Left ventricle myocardium superior (tissue), 1 donor: ENCODE data around the gene FABP7. TPM values are rescaled to one million over a fixed set of nuclear protein-coding genes. Genes with fewer than 3 reads are reported as not detected.
A peak's percentile ranks its signal among the peaks of the same experiment; 100 is the strongest.
"Not testable (repeated sequence)": the region's sequence is repeated elsewhere in the genome, so short reads cannot be mapped to it uniquely, and the experiment has no call there.

Source experiments
- ATAC-seq: fragments of 200-7000 bp; cut with Tn5 transposase; one replicate; pipeline ENCODE4 v1.9.1; 2020; ENCODE audit warnings: mild to moderate bottlenecking, moderate library complexity
- DNase-seq: peaks from one replicate; pipeline ENCODE4 v3.0.0-alpha.2; 2020
- intact Hi-C: fragments of 100-400 bp; cut with micrococcal nuclease; formaldehyde crosslinking; loops from one replicate; pipeline ENCODE4 v1.11.0; 2022
- long read RNA-seq: library from polyadenylated mRNA; unstranded; transcript quantifications from one replicate; pipeline ENCODE4 v2.0.0, GENCODE V29; 2021
- total RNA-seq: library from RNA; stranded (reverse); fragmentation: NEBNext Ultra II Directional; extraction: Animal tissue kit (Norgen Biotek cat#: 25700); gene quantifications from one replicate; pipeline ENCODE4 v1.2.1, GENCODE V29; 2021
- donor health status: DM: no; HTN: yes; CAD: no; lungs with severe emphysema.

Gene FABP7
- not detected for total RNA-seq
- long read RNA-seq, result 0 reads

DNA sequence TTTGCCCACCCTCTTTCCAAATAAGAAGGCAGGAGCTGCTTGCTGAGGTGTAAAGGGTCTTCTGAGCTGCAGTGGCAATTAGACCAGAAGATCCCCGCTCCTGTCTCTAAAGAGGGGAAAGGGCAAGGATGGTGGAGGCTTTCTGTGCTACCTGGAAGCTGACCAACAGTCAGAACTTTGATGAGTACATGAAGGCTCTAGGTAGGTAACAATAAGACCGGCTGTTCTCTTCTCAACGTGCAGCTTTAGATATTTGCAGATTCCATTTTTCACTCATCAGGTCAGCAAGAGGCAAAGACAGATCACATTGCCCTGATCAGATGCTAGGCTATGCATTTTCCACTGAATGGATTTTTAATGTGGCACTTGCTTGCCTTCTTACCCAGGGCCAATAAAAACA, at the start of gene FABP7:
FABP7 (plus strand) TSS at position 50 of the 400 bp plus-strand sequence; CDS start at position 129, 79 bp downstream.
- ATAC-seq (no peak), DNase-seq (no peak)
- intact Hi-C loops, result no loop called here

GRCh38 chr6:122730334-122730733, 49.2 kb upstream of the FABP7 start:
- intact Hi-C loops, result loop anchor here (5.0 to 10.0 kb wide), 2 partner anchors 107 to 584 kb away; no protein-coding TSS in a partner anchor
- DNase-seq, result no peak
- ATAC-seq, result no peak

GRCh38 chr6:122730775-122731386, 48.6 kb upstream of the FABP7 start:
- ATAC-seq, result no peak
- intact Hi-C loops, result loop anchor here (5.0 to 10.0 kb wide), 2 partner anchors 106 to 584 kb away; no protein-coding TSS in a partner anchor

GRCh38 chr6:122733259-122733658, 46.3 kb upstream of the FABP7 start:
- no peak for ATAC-seq
- intact Hi-C loops, result loop anchor here (5.0 to 10.0 kb wide), 2 partner anchors 104 to 582 kb away; no protein-coding TSS in a partner anchor
- no peak for DNase-seq

More at GRCh38 chr6:122730775-122731386, 48.6 kb upstream of the FABP7 start:
- DNase-seq, result no peak

GRCh38 chr6:122734529-122735395, 44.8 kb upstream of the FABP7 start:
- intact Hi-C loops, result loop anchor here (5.0 to 10.0 kb wide), 2 partner anchors 103 to 580 kb away; no protein-coding TSS in a partner anchor

GRCh38 chr6:122735582-122735981, 43.9 kb upstream of the FABP7 start:
- ATAC-seq, result no peak
- intact Hi-C loops, result loop anchor here (10.0 kb wide), 1 partner anchor 579 kb away; no protein-coding TSS in a partner anchor

More at GRCh38 chr6:122734529-122735395, 44.8 kb upstream of the FABP7 start:
- no peak for ATAC-seq
- DNase-seq, result no peak

GRCh38 chr6:122736163-122736562, 43.4 kb upstream of the FABP7 start:
- DNase-seq (no peak), ATAC-seq (no peak)
- intact Hi-C loops, result loop anchor here (10.0 kb wide), 1 partner anchor 579 kb away; no protein-coding TSS in a partner anchor

More at GRCh38 chr6:122735582-122735981, 43.9 kb upstream of the FABP7 start:
- no peak for DNase-seq

DNA sequence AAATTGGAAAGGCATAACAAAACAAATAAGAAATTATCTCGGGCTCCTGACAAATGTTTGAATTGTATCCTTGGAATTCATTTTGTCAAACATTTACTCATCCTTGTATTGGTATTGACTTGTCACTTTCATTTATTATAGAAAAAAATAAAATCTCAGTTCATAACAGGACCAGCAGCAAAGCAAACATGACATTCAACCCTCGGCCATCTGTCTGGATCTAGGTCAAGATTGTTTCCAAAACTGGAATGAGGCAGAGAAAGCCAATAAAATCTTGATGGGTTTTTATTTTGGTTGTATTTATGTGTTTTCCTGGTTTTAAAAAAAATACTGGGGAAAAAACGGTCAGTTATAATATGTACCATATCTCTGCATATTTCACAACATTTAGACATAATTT, 42.9 kb upstream of the FABP7 start:
- DNase-seq (no peak), ATAC-seq (no peak)
- intact Hi-C loops, result loop anchor here (10.0 kb wide), 1 partner anchor 578 kb away; no protein-coding TSS in a partner anchor

- ATAC-seq, result no peak
- no peak for DNase-seq
- intact Hi-C loops, result no loop called here
Observed at GRCh38 chr6:122740091-122740490, 39.4 kb upstream of the FABP7 start.

DNA sequence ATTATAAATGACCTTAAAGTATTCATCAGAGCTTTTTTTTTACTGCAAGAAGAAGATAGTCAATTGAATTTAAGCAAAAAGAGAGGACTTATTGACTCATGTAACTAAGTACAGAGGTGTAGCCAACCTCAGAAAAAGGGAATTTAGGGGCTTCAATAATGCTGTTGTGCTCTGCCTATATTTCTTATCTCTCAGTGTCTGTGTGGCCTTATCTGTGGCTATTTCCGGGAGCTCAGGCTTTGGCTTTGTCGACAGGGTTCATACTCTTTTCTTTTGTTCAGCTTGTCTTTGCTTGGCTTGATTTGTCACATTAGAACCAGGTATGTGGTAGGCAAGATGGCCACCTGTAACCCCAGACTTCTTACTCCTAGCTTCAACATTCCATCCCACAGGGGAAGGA, 38.6 kb upstream of the FABP7 start:
- DNase-seq (no peak), ATAC-seq (no peak)
- intact Hi-C loops, result no loop called here

- DNase-seq, intact Hi-C loops, ATAC-seq: not testable (repeated sequence)
Observed at GRCh38 chr6:122744247-122744646, 35.3 kb upstream of the FABP7 start.

DNA sequence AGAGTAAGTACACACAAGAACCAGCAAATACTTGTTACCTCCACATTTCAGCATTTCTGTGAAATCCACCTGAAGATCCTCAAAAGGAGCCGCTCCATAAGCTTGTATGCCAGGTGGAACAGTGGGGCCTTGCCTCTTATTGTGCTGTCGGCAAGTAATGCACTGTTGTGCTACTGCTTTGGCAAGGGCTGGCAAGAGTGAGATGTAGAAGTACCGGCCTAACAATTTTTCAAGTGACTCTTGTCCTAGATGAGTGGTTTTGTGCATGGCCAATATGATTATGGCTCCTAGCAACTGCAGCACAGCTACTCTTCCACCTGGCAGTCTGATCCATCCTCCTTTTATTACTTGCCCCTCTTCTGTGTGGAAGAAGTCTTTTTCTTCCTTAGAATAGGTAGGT, 34.7 kb upstream of the FABP7 start:
- ATAC-seq, DNase-seq, intact Hi-C loops: not testable (repeated sequence)

DNA sequence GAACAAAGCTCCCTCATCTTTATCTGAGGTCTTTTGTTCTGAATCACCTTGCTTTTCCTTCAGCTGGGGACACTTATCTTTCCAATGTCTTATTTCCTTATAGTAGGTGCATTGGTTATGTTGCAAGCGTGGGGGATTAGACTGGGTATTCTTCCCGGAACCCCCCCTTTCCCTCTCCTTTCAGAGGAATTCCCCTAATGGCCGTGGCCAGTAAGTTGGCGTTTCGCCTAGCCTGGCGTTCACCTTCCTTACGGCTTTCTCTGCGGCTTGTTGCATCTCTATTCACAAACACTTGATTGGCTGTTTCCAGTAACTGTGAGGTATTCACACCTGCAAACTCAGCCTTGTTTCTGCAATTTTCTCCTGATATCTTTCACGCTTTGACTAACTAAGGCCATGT, 32.8 kb upstream of the FABP7 start:
- DNase-seq, result no peak
- intact Hi-C loops, result no loop called here
- no peak for ATAC-seq

GRCh38 chr6:122747573-122747972, 31.9 kb upstream of the FABP7 start:
- intact Hi-C loops, result no loop called here
- no peak for DNase-seq
- ATAC-seq, result no peak

DNA sequence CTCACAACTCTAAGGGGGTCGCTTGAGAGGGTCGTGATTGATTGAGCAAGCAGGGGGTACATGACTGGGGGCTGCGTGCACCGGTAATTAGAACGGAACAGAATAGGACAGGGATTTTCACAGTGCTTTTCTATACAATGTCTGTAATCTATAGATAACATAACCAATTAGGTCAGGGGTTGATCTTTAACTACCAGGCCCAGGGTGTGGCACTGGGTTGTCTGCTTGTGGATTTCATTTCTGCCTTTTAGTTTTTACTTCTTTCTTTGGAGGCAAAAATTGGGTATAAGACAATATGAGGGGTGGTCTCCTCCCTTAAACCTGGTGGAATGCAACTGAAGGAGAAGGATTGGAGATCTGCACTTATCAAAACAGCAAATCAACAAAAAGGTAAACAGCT, 30.6 kb upstream of the FABP7 start:
- intact Hi-C loops, ATAC-seq, DNase-seq: not testable (repeated sequence)

- no peak for DNase-seq
- intact Hi-C loops, result no loop called here
- ATAC-seq, result no peak
Observed at GRCh38 chr6:122749451-122750050, 30.0 kb upstream of the FABP7 start.

GRCh38 chr6:122751326-122751725, 28.2 kb upstream of the FABP7 start:
- intact Hi-C loops, result no loop called here
- ATAC-seq (no peak), DNase-seq (no peak)

DNA sequence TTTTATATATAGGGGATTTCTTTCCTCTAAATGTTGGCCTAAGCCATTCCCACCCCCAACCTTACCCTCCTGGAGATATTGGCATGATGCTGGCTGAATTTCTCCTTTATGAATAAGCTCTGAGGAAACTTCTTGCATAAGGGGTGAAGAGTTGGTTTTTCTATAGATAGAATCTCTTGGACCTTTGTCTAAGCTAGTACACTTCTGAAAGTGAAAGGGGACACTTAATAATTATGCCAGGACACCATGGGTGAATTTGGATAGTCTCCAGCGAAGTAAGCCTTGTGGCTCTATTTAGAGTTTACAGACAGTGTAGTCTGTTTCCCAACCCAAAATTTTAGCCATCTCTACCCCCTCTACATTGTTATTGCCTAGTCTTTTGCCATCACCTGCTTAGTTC, 27.1 kb upstream of the FABP7 start:
- intact Hi-C loops, result no loop called here
- DNase-seq (no peak), ATAC-seq (no peak)

GRCh38 chr6:122753000-122753687, 26.4 kb upstream of the FABP7 start:
- intact Hi-C loops, result no loop called here
- DNase-seq (no peak), ATAC-seq (peak; percentile 19)
